Activated CD8-positive, alpha-beta T cell treated with anti-CD3 and anti-CD28 coated beads for 36 hours (primary cell): ENCODE measurements around the gene UBE4B. TPM values are rescaled to one million over a fixed set of nuclear protein-coding genes. Genes with fewer than 3 reads are reported as not detected.

Experiments used
- ATAC-seq: fragments of 200-7000 bp; cut with Tn5 transposase; one replicate; pipeline ENCODE4 v1.10.0; 2021; ENCODE audit warnings: mild to moderate bottlenecking, moderate library complexity
- CTCF ChIA-PET: fragments of 350-600 bp; sonication (Branson Sonifier 250); formaldehyde crosslinking; loops from one replicate; lab custom pipeline; 2021; ENCODE audit warnings: antibody characterized with exemption; lab: Charles Lee
- POLR2A ChIA-PET: fragments of 350-600 bp; sonication (Branson Sonifier 250); formaldehyde crosslinking; loops from one replicate; lab custom pipeline; 2021; ENCODE audit warnings: antibody characterized with exemption; lab: Charles Lee
- DNase-seq: peaks from one replicate; pipeline ENCODE4 v3.0.0-alpha.2; 2020
- H3K27ac Mint-ChIP-seq: one replicate; pipeline ENCODE4 v1.8.0; 2021; ENCODE audit warnings: mild to moderate bottlenecking, mixed read lengths
- H3K27me3 Mint-ChIP-seq: one replicate; pipeline ENCODE4 v1.8.0; 2021; ENCODE audit warnings: mixed read lengths
- H3K36me3 Mint-ChIP-seq: one replicate; pipeline ENCODE4 v1.8.0; 2021; ENCODE audit warnings: low read depth, mixed read lengths
- H3K4me1 Mint-ChIP-seq: one replicate; pipeline ENCODE4 v1.8.0; 2021; ENCODE audit warnings: low read depth, mixed read lengths
- H3K4me3 Mint-ChIP-seq: one replicate; pipeline ENCODE4 v1.8.0; 2021; ENCODE audit warnings: mild to moderate bottlenecking, moderate library complexity, mixed read lengths
- H3K9me3 Mint-ChIP-seq: one replicate; pipeline ENCODE4 v1.8.0; 2021; ENCODE audit warnings: mixed read lengths
- CTCF ChIP-seq: fragments of 200-600 bp; IDR thresholded peaks from one replicate; pipeline ENCODE4 v1.8.0; 2022; ENCODE audit warnings: antibody characterized with exemption, mild to moderate bottlenecking
- intact Hi-C: fragments of 100-400 bp; cut with micrococcal nuclease; formaldehyde crosslinking; loops from one replicate; pipeline ENCODE4 v1.10.0; 2022
- total RNA-seq, 2 experiments: library from RNA; stranded (reverse); gene quantifications; one replicate each; pipeline ENCODE4 v1.2.3, GENCODE V29; 2021

The UBE4B gene
- total RNA-seq, 2 experiments from 2014 or later: 21.0 to 26.2 TPM

DNA sequence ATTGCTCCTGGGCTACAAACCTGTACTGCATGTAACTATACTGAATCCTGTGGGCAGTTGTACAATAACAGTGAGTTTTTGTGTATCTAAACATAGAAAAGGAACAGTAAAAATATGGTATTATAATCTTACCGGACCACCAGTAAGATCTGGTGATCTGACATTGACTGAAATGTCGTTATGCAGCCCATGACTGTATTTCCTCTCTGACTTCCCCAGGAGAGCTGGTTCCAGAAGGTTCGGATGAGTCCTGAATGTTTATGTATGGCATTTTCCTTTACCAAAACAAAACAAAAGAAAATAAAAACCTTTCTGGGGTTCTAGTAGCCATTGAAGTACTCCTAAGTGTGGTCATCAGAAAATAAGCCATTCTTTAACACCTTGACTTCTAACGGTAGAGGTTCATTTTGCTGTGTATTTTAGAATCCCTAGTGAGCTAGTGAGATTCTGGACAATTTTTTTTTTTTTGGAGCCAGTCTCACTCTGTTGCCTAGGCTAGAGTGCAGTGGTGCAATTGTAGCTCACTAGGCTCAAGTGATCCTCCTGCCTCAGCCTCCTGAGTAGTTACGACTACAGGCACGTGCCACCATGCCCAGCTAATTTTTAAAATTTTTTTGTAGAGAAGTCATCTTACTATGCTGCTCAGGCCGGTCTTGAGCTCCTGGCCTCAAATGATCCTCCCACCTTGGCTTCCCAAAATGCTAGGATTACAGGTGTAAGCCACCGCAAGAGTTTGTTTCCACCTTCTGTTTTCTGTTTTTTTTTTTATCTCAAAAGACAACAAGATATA is 27.7 kb downstream of the UBE4B start:
- intact Hi-C loops: no loop called here
- Mint-ChIP-seq H3K4me3 (no peak overlapping the region), H3K4me1 (peaks cover 18% of the 10 kb centered on the region), H3K9me3 (no peaks in the 10 kb centered on the region), H3K36me3 (peaks cover 7% of the 10 kb centered on the region), H3K27ac (no peak overlapping the region), H3K27me3 (no peaks in the 10 kb centered on the region)
- DNase-seq: no peak
- POLR2A ChIA-PET: no interaction called here
- no peak for ATAC-seq
- CTCF ChIA-PET: interaction anchor here (0.6 kb wide), 1 partner anchor 144 kb away, joined by 3 read pairs; no protein-coding TSS in a partner anchor
- TF ChIP-seq CTCF: no peak

GRCh38 chr1:10061276-10061675 is 28.5 kb downstream of the UBE4B start:
- no peak overlapping the region for H3K4me3 Mint-ChIP-seq
- H3K36me3 Mint-ChIP-seq: peaks cover 7% of the 10 kb centered on the region
- intact Hi-C loops: no loop called here
- H3K9me3 Mint-ChIP-seq: no peaks in the 10 kb centered on the region
- TF ChIP-seq CTCF: no peak
- ChIA-PET POLR2A (no interaction called here), CTCF (no interaction called here)
- no peak overlapping the region for H3K27ac Mint-ChIP-seq
- H3K27me3 Mint-ChIP-seq: no peaks in the 10 kb centered on the region
- ATAC-seq: no peak
- H3K4me1 Mint-ChIP-seq: peaks cover 14% of the 10 kb centered on the region
- no peak for DNase-seq

GRCh38 chr1:10063878-10064277 is 31.1 kb downstream of the UBE4B start:
- ChIA-PET POLR2A (interaction anchor here (1.0 kb wide), 1 partner anchor 11 kb away, joined by 4 read pairs; no protein-coding TSS in a partner anchor), CTCF (interaction anchor here (0.7 kb wide), 1 partner anchor 187 kb away, joined by 3 read pairs; no protein-coding TSS in a partner anchor)
- intact Hi-C loops: no loop called here
- Mint-ChIP-seq H3K36me3 (peaks cover 2% of the 10 kb centered on the region), H3K4me1 (peaks cover 19% of the 10 kb centered on the region), H3K4me3 (no peak overlapping the region), H3K27me3 (no peaks in the 10 kb centered on the region), H3K9me3 (no peaks in the 10 kb centered on the region), H3K27ac (no peak overlapping the region)
- ATAC-seq (no peak), DNase-seq (no peak)
- TF ChIP-seq CTCF: no peak

DNA sequence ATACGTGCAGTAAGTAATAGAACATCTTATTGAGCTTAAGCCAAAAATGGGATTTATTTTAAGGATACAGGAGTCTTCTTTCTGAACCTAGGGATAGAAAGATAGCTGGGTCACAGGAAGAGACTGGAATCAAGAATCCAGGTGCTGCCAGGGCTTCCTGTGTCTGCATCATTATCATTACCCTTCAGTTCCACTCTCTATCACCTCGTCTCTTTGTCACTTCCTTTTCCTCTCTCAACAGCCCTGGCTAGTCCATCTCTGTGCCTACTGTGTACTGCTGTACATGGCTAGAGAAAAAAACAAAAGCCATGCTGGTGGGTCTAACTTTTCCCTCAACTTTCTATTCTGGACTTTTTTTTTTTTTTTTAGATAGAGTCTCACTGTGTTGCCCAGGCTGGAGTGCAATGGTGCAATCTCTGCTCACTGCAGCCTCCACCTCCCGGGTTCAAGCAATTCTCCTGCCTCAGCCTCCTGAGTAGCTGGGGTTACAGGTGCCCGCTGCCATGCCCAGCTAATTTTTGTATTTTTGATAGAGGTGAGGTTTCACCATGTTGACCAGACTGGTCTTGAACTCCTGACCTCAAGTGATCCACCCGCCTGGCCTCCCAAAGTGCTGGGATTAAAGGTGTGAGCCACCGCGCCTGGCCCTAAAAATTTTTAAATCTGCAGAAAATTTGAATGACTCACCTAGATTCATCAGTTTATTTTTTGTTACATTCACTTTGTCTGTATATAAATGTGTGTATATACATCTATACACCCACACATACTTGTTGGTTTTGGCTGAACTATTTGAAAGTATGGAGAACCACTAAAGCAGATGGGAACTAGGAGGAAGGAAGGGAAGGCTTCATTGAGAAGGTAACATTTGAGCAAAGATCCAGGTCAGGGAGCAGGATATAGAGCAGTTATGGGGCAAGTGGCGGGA is 31.9 kb downstream of the UBE4B start:
- Mint-ChIP-seq H3K4me3 (no peak overlapping the region), H3K36me3 (peaks cover 2% of the 10 kb centered on the region), H3K27me3 (no peaks in the 10 kb centered on the region), H3K4me1 (peaks cover 22% of the 10 kb centered on the region), H3K27ac (no peak overlapping the region), H3K9me3 (no peaks in the 10 kb centered on the region)
- TF ChIP-seq CTCF: no peak
- ChIA-PET CTCF (interaction anchor here (0.7 kb wide), 1 partner anchor 187 kb away, joined by 3 read pairs; no protein-coding TSS in a partner anchor), POLR2A (interaction anchor here (1.0 kb wide), 1 partner anchor 10 kb away, joined by 4 read pairs; no protein-coding TSS in a partner anchor)
- DNase-seq (no peak), ATAC-seq (no peak)
- intact Hi-C loops: no loop called here
